Mesenchymal stem cell (in vitro differentiated cells and primary cell): ENCODE measurements around the gene TMCC3.
A peak's percentile ranks its signal among the peaks of the same experiment; 100 is the strongest.

Experiments
- DNase-seq: peaks from one replicate; pipeline ENCODE4 v3.0.0-alpha.2; 2013
- H2AFZ ChIP-seq: one replicate; pipeline ENCODE4 v1.6.1; 2013; ENCODE audit warnings: low read depth, mild to moderate bottlenecking, control low read depth, inconsistent platforms, low read length, moderate library complexity
- H2AK5ac ChIP-seq: 2 replicates; pipeline ENCODE4 v1.6.1; 2013; ENCODE audit warnings: low read length, moderate library complexity, mild to moderate bottlenecking, inconsistent platforms; ENCODE audit not compliant: severe bottlenecking
- H2BK120ac ChIP-seq: one replicate; pipeline ENCODE4 v1.6.1; 2013; ENCODE audit warnings: low read depth, mild to moderate bottlenecking, inconsistent platforms, low read length, moderate library complexity
- H2BK12ac ChIP-seq, 2 experiments: one replicate each; pipeline ENCODE4 v1.6.1; 2013; ENCODE audit warnings: inconsistent platforms in 2 of 2, low read length in 2 of 2, mild to moderate bottlenecking in 2 of 2, moderate library complexity in 2 of 2, control low read depth in 1 of 2
- H2BK15ac ChIP-seq: one replicate; pipeline ENCODE4 v1.6.1; 2013; ENCODE audit warnings: mild to moderate bottlenecking, low read depth, inconsistent platforms; ENCODE audit not compliant: poor library complexity, severe bottlenecking
- H2BK5ac ChIP-seq: 2 replicates; pipeline ENCODE4 v1.6.1; 2013; ENCODE audit warnings: low read depth, mild to moderate bottlenecking, low read length, control low read depth, inconsistent platforms; ENCODE audit not compliant: poor library complexity, severe bottlenecking
- H3K14ac ChIP-seq, 2 experiments: one replicate each; pipeline ENCODE4 v1.6.1; 2013; ENCODE audit warnings: inconsistent platforms in 2 of 2, low read length in 2 of 2, control low read depth in 1 of 2, mild to moderate bottlenecking in 1 of 2, moderate library complexity in 1 of 2
- H3K18ac ChIP-seq, 2 experiments: one replicate each; pipeline ENCODE4 v1.6.1; 2013; ENCODE audit warnings: inconsistent platforms in 2 of 2, low read length in 2 of 2, control low read depth in 1 of 2, low read depth in 1 of 2, mild to moderate bottlenecking in 1 of 2
- H3K23ac ChIP-seq, 2 experiments: one replicate each; pipeline ENCODE4 v1.6.1; 2013; ENCODE audit warnings: inconsistent platforms in 2 of 2, low read length in 2 of 2, mild to moderate bottlenecking in 2 of 2, moderate library complexity in 2 of 2, control low read depth in 1 of 2
- H3K27ac ChIP-seq: 2 replicates; pipeline ENCODE4 v1.5.1; 2013; ENCODE audit warnings: mild to moderate bottlenecking, moderate library complexity, low read length, control low read depth, inconsistent platforms; ENCODE audit not compliant: poor library complexity, severe bottlenecking
- H3K27me3 ChIP-seq, 2 experiments: 2 replicates each; pipeline versions ENCODE4 v1.6.1 to v1.7.0; 2013; ENCODE audit warnings: low read length in 2 of 2, mild to moderate bottlenecking in 2 of 2, moderate library complexity in 2 of 2, control low read depth in 1 of 2, inconsistent platforms in 1 of 2; ENCODE audit not compliant: control insufficient read depth in 1 of 2, insufficient read depth in 1 of 2
- H3K36me3 ChIP-seq, 2 experiments: 2 replicates each; pipeline versions ENCODE4 v1.6.1 to v1.7.0; 2013; ENCODE audit warnings: low read length in 2 of 2, control low read depth in 1 of 2, inconsistent platforms in 1 of 2, low read depth in 1 of 2, mild to moderate bottlenecking in 1 of 2; ENCODE audit not compliant: insufficient read depth in 2 of 2, control insufficient read depth in 1 of 2
- H3K4ac ChIP-seq, 2 experiments: one replicate each; pipeline ENCODE4 v1.6.1; 2013; ENCODE audit warnings: inconsistent platforms in 2 of 2, low read length in 2 of 2, mild to moderate bottlenecking in 2 of 2, moderate library complexity in 2 of 2, control low read depth in 1 of 2, low read depth in 1 of 2
- H3K4me1 ChIP-seq: 2 replicates; pipeline ENCODE4 v1.6.1; 2013; ENCODE audit warnings: low read depth, low read length, control low read depth; ENCODE audit not compliant: control insufficient read depth, insufficient read depth
- H3K4me2 ChIP-seq: 2 replicates; pipeline ENCODE4 v1.6.1; 2013; ENCODE audit warnings: low read length, mild to moderate bottlenecking, inconsistent platforms; ENCODE audit not compliant: poor library complexity, severe bottlenecking
- H3K4me3 ChIP-seq, 2 experiments: 2 replicates each; pipeline versions ENCODE4 v1.5.1 to v1.7.0; 2013; ENCODE audit warnings: low read length in 2 of 2, mild to moderate bottlenecking in 2 of 2, control low read depth in 1 of 2, low read depth in 1 of 2; ENCODE audit not compliant: insufficient read depth in 1 of 2
- H3K79me1 ChIP-seq: replicated peaks from 2 replicates; pipeline ENCODE4 v1.6.1; 2013; ENCODE audit warnings: mild to moderate bottlenecking, control low read depth, low read length, inconsistent platforms; ENCODE audit not compliant: poor library complexity, severe bottlenecking
- H3K9ac ChIP-seq: 2 replicates; pipeline ENCODE4 v1.7.0; 2013; ENCODE audit warnings: mild to moderate bottlenecking, low read length, moderate library complexity
- H3K9me3 ChIP-seq: 2 replicates; pipeline ENCODE4 v1.7.0; 2013; ENCODE audit warnings: mild to moderate bottlenecking, low read length; ENCODE audit not compliant: control insufficient read depth
- H4K8ac ChIP-seq: one replicate; pipeline ENCODE4 v1.6.1; 2013; ENCODE audit warnings: inconsistent platforms, mild to moderate bottlenecking, low read length, moderate library complexity
- H4K91ac ChIP-seq: one replicate; pipeline ENCODE4 v1.6.1; 2013; ENCODE audit warnings: mild to moderate bottlenecking, low read length, inconsistent platforms
- WGBS: methylation state at CpG from one replicate; pipeline ENCODE4 v1.1.7; 2013; ENCODE audit warnings: mixed read lengths; 5-methylcytosine and 5-hydroxymethylcytosine counted together

Gene TMCC3

GRCh38 chr12:94571556-94571955 is 78.8 kb downstream of the TMCC3 start:
- H3K4me2 ChIP-seq = no peak overlapping the region
- H3K4me3 ChIP-seq = no peak overlapping the region
- no peak overlapping the region for H2BK120ac ChIP-seq
- H2BK15ac ChIP-seq = no peak overlapping the region
- no peak overlapping the region for H3K18ac ChIP-seq
- H4K91ac ChIP-seq = no peak overlapping the region
- no peaks in the 10 kb centered on the region for H3K27me3 ChIP-seq
- H3K9me3 ChIP-seq = no peaks in the 10 kb centered on the region
- H3K79me1 ChIP-seq = peaks cover 8% of the 10 kb centered on the region
- H3K14ac ChIP-seq = no peak overlapping the region
- H3K36me3 ChIP-seq = peaks cover 0 to 7% of the 10 kb centered on the region in 2 experiments
- peaks cover 9% of the 10 kb centered on the region for H3K4me1 ChIP-seq
- H2BK5ac ChIP-seq = no peak overlapping the region
- H3K23ac ChIP-seq = no peak overlapping the region
- peak; percentile 39 for DNase-seq
- no peak overlapping the region for H3K27ac ChIP-seq
- no peak overlapping the region for H2AFZ ChIP-seq
- no peak overlapping the region for H2AK5ac ChIP-seq
- no peak overlapping the region for H3K4ac ChIP-seq
- no peak overlapping the region for H4K8ac ChIP-seq
- 60% methylated on average over 11 of the region's 12 CpGs for WGBS
- no peak overlapping the region for H2BK12ac ChIP-seq
- no peak overlapping the region for H3K9ac ChIP-seq

- H3K4me1 ChIP-seq = peaks cover 9% of the 10 kb centered on the region
- no peak overlapping the region for H3K4ac ChIP-seq
- peaks cover 8% of the 10 kb centered on the region for H3K79me1 ChIP-seq
- 47% methylated on average over 7 of the region's 7 CpGs for WGBS
- no peak overlapping the region for H3K4me3 ChIP-seq
- no peak overlapping the region for H2AFZ ChIP-seq
- no peak overlapping the region for H4K91ac ChIP-seq
- no peak overlapping the region for H3K18ac ChIP-seq
- H3K36me3 ChIP-seq = peaks cover 0 to 7% of the 10 kb centered on the region in 2 experiments
- H3K27me3 ChIP-seq = no peaks in the 10 kb centered on the region
- H3K23ac ChIP-seq = no peak overlapping the region
- no peak overlapping the region for H2BK15ac ChIP-seq
- no peak overlapping the region for H3K9ac ChIP-seq
- DNase-seq = no peak
- H3K27ac ChIP-seq = no peak overlapping the region
- H2BK120ac ChIP-seq = no peak overlapping the region
- H2BK5ac ChIP-seq = no peak overlapping the region
- H3K4me2 ChIP-seq = no peak overlapping the region
- H3K9me3 ChIP-seq = no peaks in the 10 kb centered on the region
- H2BK12ac ChIP-seq = no peak overlapping the region
- H2AK5ac ChIP-seq = no peak overlapping the region
- no peak overlapping the region for H3K14ac ChIP-seq
- no peak overlapping the region for H4K8ac ChIP-seq
Observed at GRCh38 chr12:94570161-94570560, 80.2 kb downstream of the TMCC3 start.

DNA sequence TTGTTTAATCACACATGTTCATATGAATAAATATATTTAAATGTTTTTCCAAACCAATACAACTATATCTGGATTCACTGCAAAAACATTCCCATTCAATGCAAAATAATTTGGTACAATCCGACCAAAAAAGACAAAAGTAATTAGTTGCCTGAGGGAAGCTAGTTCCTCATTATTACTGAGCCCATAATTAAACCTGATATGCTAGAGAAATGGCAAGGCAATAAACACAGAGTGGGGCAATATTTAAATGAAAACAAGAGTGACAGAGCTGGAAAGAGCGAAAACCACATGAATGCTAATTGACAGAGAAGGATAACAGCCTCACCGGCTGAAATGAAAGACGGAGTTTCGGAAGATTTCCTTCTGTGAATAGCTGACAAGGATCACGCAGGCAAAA is 82.6 kb downstream of the TMCC3 start:
- 94% methylated on average over 6 of the region's 6 CpGs for WGBS
- H3K4me2 ChIP-seq = no peak overlapping the region
- H3K27me3 ChIP-seq = no peaks in the 10 kb centered on the region
- no peak for DNase-seq
- no peak overlapping the region for H3K18ac ChIP-seq
- H3K4ac ChIP-seq = no peak overlapping the region
- H3K4me3 ChIP-seq = no peak overlapping the region
- peaks cover 0 to 4% of the 10 kb centered on the region in 2 experiments for H3K36me3 ChIP-seq
- H2BK120ac ChIP-seq = no peak overlapping the region
- no peak overlapping the region for H4K8ac ChIP-seq
- H3K27ac ChIP-seq = no peak overlapping the region
- H4K91ac ChIP-seq = no peak overlapping the region
- H3K9me3 ChIP-seq = no peaks in the 10 kb centered on the region
- no peak overlapping the region for H2BK5ac ChIP-seq
- H3K4me1 ChIP-seq = peaks cover 11% of the 10 kb centered on the region
- H2AFZ ChIP-seq = no peak overlapping the region
- no peak overlapping the region for H2BK12ac ChIP-seq
- H3K79me1 ChIP-seq = peaks cover 5% of the 10 kb centered on the region
- H3K23ac ChIP-seq = no peak overlapping the region
- no peak overlapping the region for H3K14ac ChIP-seq
- no peak overlapping the region for H2BK15ac ChIP-seq
- no peak overlapping the region for H2AK5ac ChIP-seq
- no peak overlapping the region for H3K9ac ChIP-seq

DNA sequence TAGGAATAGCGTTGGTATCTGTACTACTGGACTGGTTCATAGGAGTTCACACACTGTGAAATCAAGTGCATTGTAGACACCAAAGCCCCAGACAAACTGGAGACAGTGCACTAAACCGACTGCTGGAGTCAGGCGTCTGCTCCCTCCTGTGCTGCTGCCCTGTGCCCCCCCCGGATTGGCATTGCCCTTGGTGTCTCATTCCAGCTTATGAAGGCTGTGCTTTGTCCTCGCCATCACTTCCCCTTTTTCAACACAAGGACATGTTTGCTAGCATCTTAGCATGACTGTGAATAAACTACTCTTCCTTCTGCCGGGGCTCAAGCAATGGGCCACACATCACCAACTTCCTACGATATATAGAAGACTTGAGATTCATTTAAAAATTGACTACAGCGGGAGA is 84.0 kb downstream of the TMCC3 start:
- no peak overlapping the region for H2BK5ac ChIP-seq
- peaks cover 0 to 4% of the 10 kb centered on the region in 2 experiments for H3K36me3 ChIP-seq
- WGBS = 91% methylated on average over 6 of the region's 8 CpGs

More for the DNA sequence above, 84.0 kb downstream of the TMCC3 start:
- H2BK12ac ChIP-seq = no peak overlapping the region
- H3K4me2 ChIP-seq = no peak overlapping the region
- H3K4ac ChIP-seq = no peak overlapping the region
- H4K91ac ChIP-seq = no peak overlapping the region
- no peak overlapping the region for H3K4me3 ChIP-seq
- H2AFZ ChIP-seq = no peak overlapping the region
- no peak overlapping the region for H3K27ac ChIP-seq
- peaks cover 13% of the 10 kb centered on the region for H3K4me1 ChIP-seq
- no peak overlapping the region for H2BK15ac ChIP-seq
- no peaks in the 10 kb centered on the region for H3K9me3 ChIP-seq
- no peaks in the 10 kb centered on the region for H3K27me3 ChIP-seq
- H2AK5ac ChIP-seq = no peak overlapping the region
- H4K8ac ChIP-seq = no peak overlapping the region
- no peak overlapping the region for H2BK120ac ChIP-seq
- DNase-seq = no peak
- H3K14ac ChIP-seq = no peak overlapping the region
- peaks cover 5% of the 10 kb centered on the region for H3K79me1 ChIP-seq
- H3K9ac ChIP-seq = no peak overlapping the region
- no peak overlapping the region for H3K18ac ChIP-seq
- peak overlapping the region in 1 of 2 experiments; percentile 18 for H3K23ac ChIP-seq
